ENCODE measurements around the gene PNPLA3.

DNA sequence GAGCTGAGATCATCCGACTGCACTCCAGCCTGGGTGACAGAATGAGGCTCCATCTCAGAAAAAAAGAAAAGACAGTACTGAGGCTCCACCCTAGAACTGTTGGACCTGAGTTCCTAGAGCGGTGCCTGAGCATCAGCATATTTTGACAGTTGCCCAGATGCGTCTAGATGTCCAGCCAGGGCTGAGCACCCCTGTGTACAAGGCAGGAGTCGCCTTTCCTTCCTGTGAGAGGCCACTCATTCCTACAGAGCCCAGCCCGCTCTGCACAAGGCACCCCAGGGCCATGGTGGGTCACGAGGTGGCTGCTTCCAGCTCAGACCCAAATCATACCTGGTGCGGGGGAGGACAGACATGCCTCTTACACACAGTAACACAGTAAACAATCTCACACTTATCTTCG lies 47.5 kb downstream of the PNPLA3 start:
- no peak for TF ChIP-seq POLR2A (IDR thresholded peaks at IDR 0.05)
- TF ChIP-seq, protein P1, sequence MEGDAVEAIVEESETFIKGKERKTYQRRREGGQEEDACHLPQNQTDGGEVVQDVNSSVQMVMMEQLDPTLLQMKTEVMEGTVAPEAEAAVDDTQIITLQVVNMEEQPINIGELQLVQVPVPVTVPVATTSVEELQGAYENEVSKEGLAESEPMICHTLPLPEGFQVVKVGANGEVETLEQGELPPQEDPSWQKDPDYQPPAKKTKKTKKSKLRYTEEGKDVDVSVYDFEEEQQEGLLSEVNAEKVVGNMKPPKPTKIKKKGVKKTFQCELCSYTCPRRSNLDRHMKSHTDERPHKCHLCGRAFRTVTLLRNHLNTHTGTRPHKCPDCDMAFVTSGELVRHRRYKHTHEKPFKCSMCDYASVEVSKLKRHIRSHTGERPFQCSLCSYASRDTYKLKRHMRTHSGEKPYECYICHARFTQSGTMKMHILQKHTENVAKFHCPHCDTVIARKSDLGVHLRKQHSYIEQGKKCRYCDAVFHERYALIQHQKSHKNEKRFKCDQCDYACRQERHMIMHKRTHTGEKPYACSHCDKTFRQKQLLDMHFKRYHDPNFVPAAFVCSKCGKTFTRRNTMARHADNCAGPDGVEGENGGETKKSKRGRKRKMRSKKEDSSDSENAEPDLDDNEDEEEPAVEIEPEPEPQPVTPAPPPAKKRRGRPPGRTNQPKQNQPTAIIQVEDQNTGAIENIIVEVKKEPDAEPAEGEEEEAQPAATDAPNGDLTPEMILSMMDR (IDR thresholded peaks at IDR 0.05) = no peak
- TF ChIP-seq POLR2AphosphoS5 (IDR thresholded peaks at IDR 0.05) = no peak
